Uterus (tissue), 4 donors: Measurements from ENCODE around the gene MYADML2. TPM values are rescaled to one million over a fixed set of nuclear protein-coding genes. Genes with fewer than 3 reads are reported as not detected.

Experiments
- DNase-seq, 2 donors: peaks; one replicate each; pipeline ENCODE4 v3.0.0-alpha.2; 2019 to 2020
- H3K27ac ChIP-seq, 2 donors: fragments of 200-600 bp; sonication (generic); 1 replicate in 1 of 2; 2 replicates in 1 of 2; pipeline ENCODE4 v1.5.1; 2016 to 2018
- H3K27me3 ChIP-seq, 2 donors: fragments of 200-600 bp; sonication (generic); one replicate each; pipeline ENCODE4 v1.5.1; 2018 to 2019; ENCODE audit warnings: control low read depth in 1 of 2
- H3K36me3 ChIP-seq, 2 donors: fragments of 200-600 bp; sonication (generic); one replicate each; pipeline ENCODE4 v1.5.1; 2019; ENCODE audit warnings: control low read depth in 1 of 2
- H3K4me1 ChIP-seq, 2 donors: fragments of 200-600 bp; sonication (generic); one replicate each; pipeline ENCODE4 v1.5.1; 2018 to 2019; ENCODE audit warnings: control low read depth in 1 of 2
- H3K4me3 ChIP-seq, 2 donors: fragments of 200-600 bp; sonication (generic); 1 replicate in 1 of 2; 2 replicates in 1 of 2; pipeline ENCODE4 v1.5.1; 2018 to 2019; ENCODE audit warnings: mild to moderate bottlenecking in 1 of 2
- H3K9me3 ChIP-seq, 2 donors: fragments of 200-600 bp; sonication (generic); one replicate each; pipeline ENCODE4 v1.5.1; 2019; ENCODE audit warnings: control low read depth in 1 of 2
- POLR2A ChIP-seq, 2 donors: fragments of 450-650 bp; IDR thresholded peaks; one replicate each; pipeline ENCODE4 v1.6.1; 2016; ENCODE audit warnings: antibody characterized with exemption in 2 of 2, mild to moderate bottlenecking in 1 of 2, moderate library complexity in 1 of 2
- intact Hi-C: fragments of 100-400 bp; cut with DNase I; formaldehyde crosslinking; loops from one replicate; pipeline ENCODE4 v1.15.1; 2023; ENCODE audit warnings: low total_unique reads
- total RNA-seq, 4 donors: library from RNA; depleted of rRNA in 3 of 4; stranded (reverse); fragments of >200 nt in 3 of 4; gene quantifications; one replicate each; pipeline versions ENCODE4 v1.1.0 to v1.2.4, GENCODE V29; 2014 to 2023
- TF ChIP-seq, protein P1 (sequence below), 4 experiments: fragments of 200-600 bp in 2 of 4; fragments of 450-650 bp in 2 of 4; sonication (generic) in 2 of 4; IDR thresholded peaks; one replicate each; pipeline ENCODE4 v1.5.1; 2016 to 2019; ENCODE audit warnings: antibody characterized with exemption in 4 of 4, mild to moderate bottlenecking in 2 of 4, moderate library complexity in 1 of 4
- donor health status: DM: yes; HTN: yes; CAD: no.

MYADML2 gene
- total RNA-seq, 4 donors from 2014 or later = not detected

DNA sequence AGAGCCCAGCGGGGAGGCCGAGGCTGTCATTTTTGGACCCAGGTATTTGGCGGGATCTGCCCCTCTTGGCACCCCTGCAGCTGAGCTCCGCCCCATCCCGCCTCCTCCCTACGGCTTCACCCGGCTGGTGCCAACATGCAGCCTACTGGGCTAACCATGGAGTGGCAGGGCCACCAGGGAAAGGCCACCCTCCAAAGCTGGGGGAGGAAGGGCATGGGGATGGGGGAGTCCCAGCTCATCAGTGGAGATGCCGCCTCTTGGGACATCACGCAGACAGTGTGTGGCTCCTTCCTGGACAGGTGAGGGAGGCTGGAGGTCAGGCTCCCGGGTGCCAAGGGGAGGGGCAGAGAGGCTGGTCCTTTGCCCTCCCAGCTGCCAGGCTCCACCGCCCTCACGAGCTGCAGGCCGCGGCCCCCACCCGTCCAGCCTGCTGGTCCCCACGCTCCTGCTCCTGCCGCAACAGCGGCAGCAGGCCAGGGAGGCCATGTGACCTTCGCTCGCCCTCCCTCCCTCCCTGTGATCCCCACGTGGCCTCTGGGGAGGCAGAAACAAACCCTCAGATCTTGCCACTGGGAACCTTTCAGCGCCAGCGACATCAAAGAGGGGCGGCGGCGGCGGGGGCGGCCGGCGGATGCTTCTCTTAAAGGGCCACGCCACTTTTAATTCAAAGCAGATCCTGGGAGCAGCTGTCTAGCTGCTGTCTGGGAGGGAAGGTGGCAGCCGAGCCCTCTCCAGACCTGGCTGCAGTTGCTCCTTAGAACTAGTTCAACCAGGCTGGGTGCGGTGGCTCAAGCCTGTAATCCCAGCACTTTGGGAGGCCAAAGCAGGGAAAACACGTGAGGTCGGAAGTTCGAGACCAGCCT lies 20.7 kb upstream of the MYADML2 start:
- peak; percentile 56 to 73 for DNase-seq
- no peak for TF ChIP-seq POLR2A (IDR thresholded peaks at IDR 0.05)
- TF ChIP-seq, protein P1, sequence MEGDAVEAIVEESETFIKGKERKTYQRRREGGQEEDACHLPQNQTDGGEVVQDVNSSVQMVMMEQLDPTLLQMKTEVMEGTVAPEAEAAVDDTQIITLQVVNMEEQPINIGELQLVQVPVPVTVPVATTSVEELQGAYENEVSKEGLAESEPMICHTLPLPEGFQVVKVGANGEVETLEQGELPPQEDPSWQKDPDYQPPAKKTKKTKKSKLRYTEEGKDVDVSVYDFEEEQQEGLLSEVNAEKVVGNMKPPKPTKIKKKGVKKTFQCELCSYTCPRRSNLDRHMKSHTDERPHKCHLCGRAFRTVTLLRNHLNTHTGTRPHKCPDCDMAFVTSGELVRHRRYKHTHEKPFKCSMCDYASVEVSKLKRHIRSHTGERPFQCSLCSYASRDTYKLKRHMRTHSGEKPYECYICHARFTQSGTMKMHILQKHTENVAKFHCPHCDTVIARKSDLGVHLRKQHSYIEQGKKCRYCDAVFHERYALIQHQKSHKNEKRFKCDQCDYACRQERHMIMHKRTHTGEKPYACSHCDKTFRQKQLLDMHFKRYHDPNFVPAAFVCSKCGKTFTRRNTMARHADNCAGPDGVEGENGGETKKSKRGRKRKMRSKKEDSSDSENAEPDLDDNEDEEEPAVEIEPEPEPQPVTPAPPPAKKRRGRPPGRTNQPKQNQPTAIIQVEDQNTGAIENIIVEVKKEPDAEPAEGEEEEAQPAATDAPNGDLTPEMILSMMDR (IDR thresholded peaks at IDR 0.05) = no peak
- H3K9me3 ChIP-seq = no peaks in the 10 kb centered on the region
- intact Hi-C loops = no loop called here
- no peaks in the 10 kb centered on the region for H3K27me3 ChIP-seq
- no peaks in the 10 kb centered on the region for H3K36me3 ChIP-seq
- no peak overlapping the region for H3K4me3 ChIP-seq
- no peaks in the 10 kb centered on the region for H3K4me1 ChIP-seq
- no peak overlapping the region for H3K27ac ChIP-seq

DNA sequence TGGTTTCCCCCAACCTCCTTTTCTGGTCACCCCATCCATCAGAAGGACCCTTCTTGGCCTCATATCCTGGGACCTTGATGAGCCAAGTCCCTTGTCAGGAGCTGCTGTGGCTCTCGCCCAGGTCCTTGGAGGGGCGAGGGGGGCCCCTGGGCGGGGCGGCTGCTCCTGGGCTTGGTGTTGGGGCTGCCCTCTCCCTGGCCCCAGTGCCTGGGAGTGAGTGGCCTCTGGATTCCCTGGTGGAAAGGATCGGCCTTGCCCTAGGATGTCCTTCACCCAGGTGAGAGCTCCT lies 20.2 kb upstream of the MYADML2 start:
- H3K4me3 ChIP-seq = no peak overlapping the region
- DNase-seq = no peak
- no peaks in the 10 kb centered on the region for H3K36me3 ChIP-seq
- H3K27me3 ChIP-seq = peaks cover under 1 to 3% of the 10 kb centered on the region in 2 donors
- no peaks in the 10 kb centered on the region for H3K4me1 ChIP-seq
- no peak for TF ChIP-seq POLR2A (IDR thresholded peaks at IDR 0.05)
- TF ChIP-seq, protein P1 (IDR thresholded peaks at IDR 0.05) = no peak
- no peaks in the 10 kb centered on the region for H3K9me3 ChIP-seq
- intact Hi-C loops = no loop called here
- H3K27ac ChIP-seq = no peak overlapping the region

DNA sequence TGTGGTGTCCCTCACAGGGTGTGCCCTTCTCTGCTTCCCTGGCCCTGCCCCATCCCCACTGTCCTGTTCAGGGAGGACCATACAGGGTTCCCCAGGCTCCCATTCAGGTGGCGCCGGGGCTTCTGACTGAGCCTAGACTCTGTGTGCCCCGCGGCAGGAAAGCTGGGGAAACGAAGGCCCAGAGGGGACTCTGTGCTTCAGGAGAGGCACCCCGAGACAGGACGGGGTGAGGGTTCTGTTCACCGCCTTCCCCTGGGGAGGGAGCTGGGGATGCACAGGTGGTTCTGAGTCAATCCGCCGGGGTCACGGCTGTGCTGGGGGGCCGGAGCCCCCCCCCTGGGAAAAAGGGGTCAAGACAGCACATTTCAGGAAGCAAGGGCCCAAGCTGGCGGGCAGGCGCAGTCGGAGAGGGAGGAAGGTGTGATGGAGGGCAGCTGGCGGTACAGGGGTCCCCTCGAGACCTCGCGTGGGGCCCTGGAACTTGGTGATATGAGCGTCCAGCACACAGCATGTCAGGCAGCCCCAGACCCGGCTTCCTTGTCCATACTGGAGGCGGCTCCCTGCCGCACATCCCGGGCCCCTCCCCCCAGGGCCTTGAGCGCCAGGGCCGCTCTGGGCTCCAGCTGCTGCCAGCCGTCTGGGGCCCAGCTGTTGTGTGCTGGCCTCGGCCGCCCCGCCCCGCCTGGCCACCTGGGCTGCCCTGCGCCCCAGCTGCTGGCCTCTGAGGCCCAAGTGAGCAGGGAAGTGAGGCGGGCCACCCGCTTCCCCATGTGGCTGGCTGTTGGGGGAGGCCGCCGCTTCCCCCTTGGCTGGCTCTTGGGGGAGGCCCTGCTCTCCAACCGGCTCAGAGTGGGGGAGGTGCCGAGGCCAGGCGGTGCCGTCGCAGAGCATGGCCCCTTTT lies 19.6 kb upstream of the MYADML2 start:
- H3K4me3 ChIP-seq = no peak overlapping the region
- H3K36me3 ChIP-seq = no peaks in the 10 kb centered on the region
- H3K4me1 ChIP-seq = peaks cover 0 to 3% of the 10 kb centered on the region in 2 donors
- no peaks in the 10 kb centered on the region for H3K9me3 ChIP-seq
- no peak for DNase-seq
- intact Hi-C loops = no loop called here
- H3K27ac ChIP-seq = no peak overlapping the region
- peaks cover 3 to 7% of the 10 kb centered on the region in 2 donors for H3K27me3 ChIP-seq
- TF ChIP-seq POLR2A (IDR thresholded peaks at IDR 0.05) = no peak
- TF ChIP-seq, protein P1 (IDR thresholded peaks at IDR 0.05) = no peak

DNA sequence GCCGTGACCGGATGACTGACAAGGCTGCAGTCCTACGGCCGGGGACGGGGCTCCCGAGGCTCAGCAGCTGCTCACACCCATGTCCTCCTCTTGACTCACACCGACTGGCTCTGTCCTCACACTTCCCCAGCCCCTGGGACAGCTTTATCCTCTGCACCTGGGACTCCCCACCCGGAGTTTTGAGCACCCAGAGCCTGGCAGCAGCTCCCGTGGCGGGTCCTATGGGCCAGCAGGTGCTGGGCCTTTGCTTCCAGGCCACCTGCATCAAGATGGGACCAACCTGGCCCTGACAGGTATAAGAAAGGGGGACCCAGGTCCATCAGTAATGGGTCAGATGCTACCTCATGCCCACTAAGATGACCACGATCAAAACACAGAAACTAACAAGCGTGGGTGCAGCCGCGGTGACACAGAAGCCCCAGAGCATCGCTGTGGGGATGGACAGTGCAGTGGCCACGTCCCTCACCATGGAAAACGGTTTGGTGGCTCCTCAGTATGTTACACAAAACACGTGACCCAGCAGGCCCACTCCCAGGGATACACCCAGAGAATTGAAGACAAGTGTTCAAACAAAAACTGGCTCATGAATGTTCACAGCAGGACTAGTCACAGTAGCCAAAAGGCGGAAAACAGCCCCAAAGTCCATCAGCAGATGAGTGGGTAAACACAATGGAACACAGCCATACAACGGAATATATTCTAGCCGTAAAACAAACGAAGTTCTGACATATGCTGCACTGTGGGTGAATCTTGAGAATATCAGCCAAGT lies 17.2 kb upstream of the MYADML2 start:
- no peak for TF ChIP-seq POLR2A (IDR thresholded peaks at IDR 0.05)
- TF ChIP-seq, protein P1 (IDR thresholded peaks at IDR 0.05) = no peak
- H3K27me3 ChIP-seq = peaks cover 16% of the 10 kb centered on the region in 2 donors

More for the DNA sequence above, 17.2 kb upstream of the MYADML2 start:
- Histone ChIP-seq H3K4me1 (peaks cover 0 to 20% of the 10 kb centered on the region in 2 donors), H3K27ac (no peak overlapping the region), H3K9me3 (no peaks in the 10 kb centered on the region), H3K36me3 (no peaks in the 10 kb centered on the region), H3K4me3 (no peak overlapping the region)
- no peak for DNase-seq
- intact Hi-C loops = loop anchor here (5.0 kb wide), 1 partner anchor 53 kb away; no protein-coding TSS in a partner anchor
